Esophagus squamous epithelium (tissue), 4 donors: ENCODE measurements around the gene HPCAL1.

Source experiments
- POLR2A ChIP-seq, 4 donors: fragments of 450-650 bp; IDR thresholded peaks; one replicate each; pipeline ENCODE4 v1.6.1; 2017; ENCODE audit warnings: antibody characterized with exemption in 4 of 4, mild to moderate bottlenecking in 4 of 4, moderate library complexity in 3 of 4
- TF ChIP-seq, protein P1 (sequence below), 6 experiments: fragments of 450-650 bp in 4 of 6; fragments of 200-600 bp in 2 of 6; sonication (generic) in 2 of 6; IDR thresholded peaks; one replicate each; pipeline ENCODE4 v1.5.1; 2016 to 2019; ENCODE audit warnings: antibody characterized with exemption in 6 of 6, mild to moderate bottlenecking in 4 of 6, moderate library complexity in 4 of 6

DNA sequence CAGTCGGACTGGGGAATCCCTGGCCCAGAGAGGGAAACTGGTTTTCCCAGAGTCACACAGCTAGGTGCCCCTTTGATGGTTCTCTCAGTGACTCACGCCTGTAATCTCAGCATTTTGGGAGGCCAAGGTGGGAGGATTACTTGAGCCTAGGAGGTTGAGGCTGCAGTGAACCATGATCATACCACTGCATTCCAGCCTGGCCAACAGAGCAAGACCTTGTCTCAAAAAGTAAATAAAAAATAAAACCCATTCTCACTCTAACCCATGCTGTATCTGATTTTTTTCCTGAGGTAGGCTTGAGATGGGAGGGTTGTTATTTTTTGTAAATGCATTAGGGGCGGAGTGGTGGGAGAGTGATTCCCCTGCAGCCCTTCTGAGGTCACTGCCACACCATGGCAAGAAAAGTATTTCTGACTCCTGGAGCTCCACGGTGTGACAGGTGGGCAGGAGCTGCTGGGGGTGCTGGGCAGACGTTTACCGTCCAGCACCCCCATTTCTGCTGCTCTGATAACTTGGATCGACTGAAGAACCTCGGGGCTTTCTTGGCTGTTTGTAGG lies 60.3 kb downstream of the HPCAL1 start:
- TF ChIP-seq, protein P1, sequence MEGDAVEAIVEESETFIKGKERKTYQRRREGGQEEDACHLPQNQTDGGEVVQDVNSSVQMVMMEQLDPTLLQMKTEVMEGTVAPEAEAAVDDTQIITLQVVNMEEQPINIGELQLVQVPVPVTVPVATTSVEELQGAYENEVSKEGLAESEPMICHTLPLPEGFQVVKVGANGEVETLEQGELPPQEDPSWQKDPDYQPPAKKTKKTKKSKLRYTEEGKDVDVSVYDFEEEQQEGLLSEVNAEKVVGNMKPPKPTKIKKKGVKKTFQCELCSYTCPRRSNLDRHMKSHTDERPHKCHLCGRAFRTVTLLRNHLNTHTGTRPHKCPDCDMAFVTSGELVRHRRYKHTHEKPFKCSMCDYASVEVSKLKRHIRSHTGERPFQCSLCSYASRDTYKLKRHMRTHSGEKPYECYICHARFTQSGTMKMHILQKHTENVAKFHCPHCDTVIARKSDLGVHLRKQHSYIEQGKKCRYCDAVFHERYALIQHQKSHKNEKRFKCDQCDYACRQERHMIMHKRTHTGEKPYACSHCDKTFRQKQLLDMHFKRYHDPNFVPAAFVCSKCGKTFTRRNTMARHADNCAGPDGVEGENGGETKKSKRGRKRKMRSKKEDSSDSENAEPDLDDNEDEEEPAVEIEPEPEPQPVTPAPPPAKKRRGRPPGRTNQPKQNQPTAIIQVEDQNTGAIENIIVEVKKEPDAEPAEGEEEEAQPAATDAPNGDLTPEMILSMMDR (IDR thresholded peaks at IDR 0.05): no peak
- TF ChIP-seq POLR2A (IDR thresholded peaks at IDR 0.05): no peak
